Measurements from ENCODE around the gene MSH3.

MSH3 gene

GRCh38 chr5:80689627-80690026, 35.2 kb downstream of the MSH3 start:
- CTCF ChIA-PET = interaction anchor here (0.6 to 2.1 kb wide), 2 partner anchors 476 to 506 kb away, joined by 3 to 6 read pairs; no protein-coding TSS in a partner anchor
- Histone ChIP-seq H3K36me3 (ENCODE audit: control insufficient read depth in 2 of 2, insufficient read depth in 1 of 2, low read length in 2 of 2) (no peaks in the 10 kb centered on the region; a peak in 1 of 3 replicates), H3K4me1 (ENCODE audit: control insufficient read depth, insufficient read depth, low read length) (no peaks in the 10 kb centered on the region), H3K9me3 (ENCODE audit: control insufficient read depth, insufficient read depth, low read depth, low read length) (no peaks in the 10 kb centered on the region), H3K27ac (ENCODE audit: extremely low read depth, low read depth, low read length) (no peak overlapping the region), H3K4me3 (ENCODE audit: low read depth, low read length) (no peak overlapping the region)
- TF ChIP-seq PRDM2 (tag by site-specific recombination; IDR thresholded peaks at IDR 0.05; ENCODE audit: borderline replicate concordance) (no peak), INSM2 (tag by site-specific recombination; IDR thresholded peaks at IDR 0.05) (no peak), ZNF354C (tag by site-specific recombination; IDR thresholded peaks at IDR 0.05; ENCODE audit: borderline replicate concordance, low read depth) (no peak), ZNF768 (tag by site-specific recombination; IDR thresholded peaks at IDR 0.05) (no peak)
- POLR2A ChIA-PET = no interaction called here

- no peaks in the 10 kb centered on the region for H3K9me3 ChIP-seq (ENCODE audit: control insufficient read depth, insufficient read depth, low read depth, low read length)
- H3K36me3 ChIP-seq (ENCODE audit: control insufficient read depth in 2 of 2, insufficient read depth in 1 of 2, low read length in 2 of 2) = peaks cover 4 to 7% of the 10 kb centered on the region in 2 experiments
- POLR2A ChIA-PET = no interaction called here
- H3K4me1 ChIP-seq (ENCODE audit: control insufficient read depth, insufficient read depth, low read length) = no peaks in the 10 kb centered on the region
- no peak overlapping the region for H3K27ac ChIP-seq (ENCODE audit: extremely low read depth, low read depth, low read length)
- CTCF ChIA-PET = interaction anchor here (0.6 to 1.4 kb wide), 3 partner anchors 8 to 212 kb away, joined by 3 to 4 read pairs (median 3); no protein-coding TSS in a partner anchor
- no peak overlapping the region for H3K4me3 ChIP-seq (ENCODE audit: low read depth, low read length)
- no peak for TF ChIP-seq ZSCAN4 (tag by site-specific recombination; IDR thresholded peaks at IDR 0.05)
- no peak for TF ChIP-seq ZNF660 (tag by site-specific recombination; IDR thresholded peaks at IDR 0.05)
- no peak for TF ChIP-seq TSHZ1 (tag by site-specific recombination; IDR thresholded peaks at IDR 0.05; ENCODE audit: borderline replicate concordance)
- TF ChIP-seq SETDB1 (IDR thresholded peaks at IDR 0.05; ENCODE audit: insufficient read length, low read length) = no peak
- TF ChIP-seq ZNF707 (tag by site-specific recombination; IDR thresholded peaks at IDR 0.05) = no peak
- TF ChIP-seq ZNF521 (tag by site-specific recombination; IDR thresholded peaks at IDR 0.05) = no peak
- no peak for TF ChIP-seq ZNF18 (tag by site-specific recombination; IDR thresholded peaks at IDR 0.05)
- no peak for TF ChIP-seq ZNF24 (tag by site-specific recombination; IDR thresholded peaks at IDR 0.05)
- no peak for TF ChIP-seq MYNN (tag by site-specific recombination; IDR thresholded peaks at IDR 0.05; ENCODE audit: borderline replicate concordance)
- TF ChIP-seq ZNF701 (tag by site-specific recombination; IDR thresholded peaks at IDR 0.05) = no peak
- no peak for TF ChIP-seq ZNF621 (tag by site-specific recombination; IDR thresholded peaks at IDR 0.05)
- TF ChIP-seq ZBTB1 (tag by site-specific recombination; IDR thresholded peaks at IDR 0.05) = no peak
- TF ChIP-seq ZNF626 (tag by site-specific recombination; IDR thresholded peaks at IDR 0.05) = no peak
- no peak for TF ChIP-seq ZNF76 (tag by site-specific recombination; IDR thresholded peaks at IDR 0.05; ENCODE audit: borderline replicate concordance, low read depth)
- TF ChIP-seq ZNF560 (tag by site-specific recombination; IDR thresholded peaks at IDR 0.05; ENCODE audit: borderline replicate concordance) = no peak
- no peak for TF ChIP-seq ZNF488 (tag by site-specific recombination; IDR thresholded peaks at IDR 0.05)
Observed at GRCh38 chr5:80695666-80696065, 41.2 kb downstream of the MSH3 start.

Measured in HEK293 (cell line).